Body of pancreas (tissue), 4 donors: ENCODE data around the gene SZRD1. TPM values are rescaled to one million over a fixed set of nuclear protein-coding genes. Genes with fewer than 3 reads are reported as not detected.

Experiments used
- ATAC-seq: fragments of 150-250 bp; one replicate; pipeline ENCODE4 v1.9.1; 2016
- DNase-seq, 4 donors: peaks; one replicate each; pipeline ENCODE4 v3.0.0-alpha.2; 2019
- H3K27ac ChIP-seq, 4 donors: fragments of 200-600 bp; sonication (generic); 1 replicate in 3 of 4; 2 replicates in 1 of 4; pipeline versions ENCODE4 v1.5.1 to v1.6.1; 2016 to 2019; ENCODE audit warnings: mild to moderate bottlenecking in 1 of 4, mixed read lengths in 1 of 4, moderate library complexity in 1 of 4
- H3K27me3 ChIP-seq, 2 donors: fragments of 200-600 bp; sonication (generic); one replicate each; pipeline ENCODE4 v1.6.0; 2016; ENCODE audit warnings: mild to moderate bottlenecking in 1 of 2
- H3K36me3 ChIP-seq, 2 donors: fragments of 200-600 bp; sonication (generic); replicated peaks in 1 of 2; 2 replicates each; pipeline ENCODE4 v1.5.1; 2016; ENCODE audit warnings: low read depth in 2 of 2; ENCODE audit not compliant: insufficient read depth in 1 of 2
- H3K4me1 ChIP-seq: fragments of 200-600 bp; sonication (generic); one replicate; pipeline ENCODE4 v1.6.0; 2016
- H3K4me3 ChIP-seq, 2 donors: fragments of 200-600 bp; sonication (generic); 1 replicate in 1 of 2; 2 replicates in 1 of 2; pipeline ENCODE4 v1.5.1; 2016 to 2019
- H3K9me3 ChIP-seq, 3 donors: fragments of 200-600 bp; sonication (generic); 1 replicate in 2 of 3; 2 replicates in 1 of 3; pipeline ENCODE4 v1.5.1; 2016
- CTCF ChIP-seq, 7 experiments: fragments of 450-650 bp in 4 of 7; fragments of 200-600 bp in 3 of 7; sonication (generic) in 3 of 7; IDR thresholded peaks; one replicate each; pipeline ENCODE4 v1.5.1; 2016 to 2019; ENCODE audit warnings: antibody characterized with exemption in 7 of 7
- POLR2A ChIP-seq, 3 donors: fragments of 450-650 bp; IDR thresholded peaks; one replicate each; pipeline ENCODE4 v1.6.1; 2016; ENCODE audit warnings: antibody characterized with exemption in 3 of 3, mild to moderate bottlenecking in 2 of 3
- WGBS, 2 donors: methylation state at CpG; one replicate each; pipeline ENCODE4 v1.1.5; 2017; 5-methylcytosine and 5-hydroxymethylcytosine counted together
- intact Hi-C: fragments of 100-400 bp; cut with DNase I; formaldehyde crosslinking; loops from one replicate; pipeline ENCODE4 v1.15.1; 2023
- total RNA-seq, 2 donors: library from RNA; depleted of rRNA; stranded (reverse); fragments of >200 nt; gene quantifications; one replicate each; pipeline ENCODE4 v1.1.0, GENCODE V29; 2016

SZRD1 gene
- total RNA-seq, 2 donors from 2014 or later, result 26.4 to 29.8 TPM

DNA sequence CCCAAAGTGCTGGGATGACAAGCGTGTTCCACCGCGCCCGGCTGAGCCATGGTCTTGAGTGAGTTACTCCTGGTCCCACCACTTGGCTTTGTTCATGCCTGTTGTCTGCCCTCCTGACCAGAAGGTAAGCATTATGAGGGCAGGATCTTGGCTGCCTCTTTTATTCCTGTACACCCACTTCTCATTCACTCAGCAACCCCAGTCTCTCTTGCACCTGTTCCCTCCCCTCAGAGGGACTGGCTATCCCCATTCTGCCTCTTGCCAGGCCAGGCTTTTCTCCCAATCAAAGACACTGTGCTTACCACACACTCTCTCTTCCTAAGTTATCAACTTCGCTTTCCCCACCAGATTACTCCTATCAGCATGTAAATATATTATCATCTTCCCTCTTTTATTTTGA is 43.8 kb downstream of the SZRD1 start:
- Histone ChIP-seq H3K4me1 (no peaks in the 10 kb centered on the region), H3K36me3 (no peaks in the 10 kb centered on the region), H3K4me3 (no peak overlapping the region), H3K9me3 (no peaks in the 10 kb centered on the region), H3K27me3 (no peaks in the 10 kb centered on the region), H3K27ac (no peak overlapping the region)
- TF ChIP-seq CTCF (IDR thresholded peaks at IDR 0.05) (no peak), POLR2A (IDR thresholded peaks at IDR 0.05) (no peak)
- intact Hi-C loops, result no loop called here
- ATAC-seq, result no peak
- WGBS, 2 donors, result 91 to 93% methylated on average over 5 of the region's 5 CpGs
- no peak for DNase-seq

GRCh38 chr1:16413191-16413590 is 46.1 kb downstream of the SZRD1 start:
- 82 to 90% methylated on average over 3 of the region's 3 CpGs for WGBS, 2 donors
- ATAC-seq (no peak), DNase-seq (no peak)
- H3K27me3 ChIP-seq, result no peaks in the 10 kb centered on the region
- no peaks in the 10 kb centered on the region for H3K9me3 ChIP-seq
- intact Hi-C loops, result no loop called here
- no peak overlapping the region for H3K27ac ChIP-seq
- TF ChIP-seq POLR2A (IDR thresholded peaks at IDR 0.05), result no peak
- no peak for TF ChIP-seq CTCF (IDR thresholded peaks at IDR 0.05)
- H3K4me1 ChIP-seq, result no peaks in the 10 kb centered on the region
- no peak overlapping the region for H3K4me3 ChIP-seq
- no peaks in the 10 kb centered on the region for H3K36me3 ChIP-seq

GRCh38 chr1:16418823-16419425 is 51.9 kb downstream of the SZRD1 start:
- ATAC-seq (no peak), DNase-seq (no peak)
- no peaks in the 10 kb centered on the region for H3K27me3 ChIP-seq
- no peaks in the 10 kb centered on the region for H3K36me3 ChIP-seq
- no peak overlapping the region for H3K27ac ChIP-seq
- intact Hi-C loops, result no loop called here
- H3K4me1 ChIP-seq, result no peaks in the 10 kb centered on the region
- no peak overlapping the region for H3K4me3 ChIP-seq
- no peaks in the 10 kb centered on the region for H3K9me3 ChIP-seq
- TF ChIP-seq CTCF (IDR thresholded peaks at IDR 0.05) (no peak), POLR2A (IDR thresholded peaks at IDR 0.05) (no peak)
- 79 to 85% methylated on average over 7 of the region's 7 CpGs for WGBS, 2 donors

DNA sequence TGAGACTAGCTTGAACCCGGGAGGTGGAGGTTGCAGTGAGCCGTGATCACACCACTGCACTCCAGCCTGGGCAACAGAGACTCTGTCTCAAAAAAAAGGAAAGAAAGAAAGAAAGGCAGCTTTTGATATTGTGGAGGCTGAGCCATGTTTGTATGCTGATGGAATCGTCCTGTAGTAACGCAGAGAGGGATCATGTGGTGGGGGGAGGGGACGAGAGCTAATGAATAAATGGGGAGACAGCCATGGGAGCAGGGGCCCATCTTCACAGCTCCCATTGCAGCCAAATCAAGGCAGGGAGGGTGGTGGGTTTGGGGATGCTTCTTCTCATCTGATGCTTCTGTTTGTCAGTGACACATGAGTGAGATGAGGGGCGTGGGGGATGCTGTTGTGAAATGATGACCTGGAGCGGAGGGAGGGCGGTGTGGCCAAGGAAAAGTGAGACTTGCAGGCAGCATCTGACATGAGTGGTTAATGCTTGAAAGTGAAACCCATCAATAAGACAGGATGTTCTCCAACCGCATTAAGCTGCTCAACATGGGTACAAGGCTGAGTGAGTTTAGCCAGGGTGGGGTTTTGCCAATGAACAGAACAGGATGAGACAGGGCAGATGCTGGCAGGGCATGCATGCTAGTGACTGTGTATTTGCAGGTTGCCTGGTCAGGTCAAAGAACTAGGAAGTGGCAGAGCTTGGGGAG is 53.5 kb downstream of the SZRD1 start:
- TF ChIP-seq POLR2A (IDR thresholded peaks at IDR 0.05) (no peak), CTCF (IDR thresholded peaks at IDR 0.05) (no peak)

GRCh38 chr1:16421201-16421600 is 54.2 kb downstream of the SZRD1 start:
- Histone ChIP-seq H3K36me3 (no peaks in the 10 kb centered on the region), H3K4me3 (no peak overlapping the region), H3K27me3 (no peaks in the 10 kb centered on the region), H3K4me1 (no peaks in the 10 kb centered on the region), H3K27ac (no peak overlapping the region), H3K9me3 (no peaks in the 10 kb centered on the region)
- ATAC-seq (no peak), DNase-seq (no peak)
- TF ChIP-seq POLR2A (IDR thresholded peaks at IDR 0.05) (no peak), CTCF (IDR thresholded peaks at IDR 0.05) (no peak)
- WGBS, 2 donors, result 61 to 62% methylated on average over 7 of the region's 7 CpGs
- intact Hi-C loops, result no loop called here

More for the DNA sequence above, 53.5 kb downstream of the SZRD1 start:
- H3K4me1 ChIP-seq, result no peaks in the 10 kb centered on the region
- H3K36me3 ChIP-seq, result no peaks in the 10 kb centered on the region
- ATAC-seq (no peak), DNase-seq (no peak)
- no peaks in the 10 kb centered on the region for H3K9me3 ChIP-seq
- H3K27ac ChIP-seq, result no peak overlapping the region
- H3K27me3 ChIP-seq, result no peaks in the 10 kb centered on the region
- no peak overlapping the region for H3K4me3 ChIP-seq
- 59 to 61% methylated on average over 8 to 9 of the region's 9 CpGs for whole genome bisulfite sequencing, 2 donors
- intact Hi-C loops, result no loop called here
